ENCODE measurements around the gene USP4. TPM values are rescaled to one million over a fixed set of nuclear protein-coding genes. Genes with fewer than 3 reads are reported as not detected.
"Not testable (repeated sequence)": the region's sequence is repeated elsewhere in the genome, so short reads cannot be mapped to it uniquely, and the experiment has no call there.

USP4 gene, protein sequence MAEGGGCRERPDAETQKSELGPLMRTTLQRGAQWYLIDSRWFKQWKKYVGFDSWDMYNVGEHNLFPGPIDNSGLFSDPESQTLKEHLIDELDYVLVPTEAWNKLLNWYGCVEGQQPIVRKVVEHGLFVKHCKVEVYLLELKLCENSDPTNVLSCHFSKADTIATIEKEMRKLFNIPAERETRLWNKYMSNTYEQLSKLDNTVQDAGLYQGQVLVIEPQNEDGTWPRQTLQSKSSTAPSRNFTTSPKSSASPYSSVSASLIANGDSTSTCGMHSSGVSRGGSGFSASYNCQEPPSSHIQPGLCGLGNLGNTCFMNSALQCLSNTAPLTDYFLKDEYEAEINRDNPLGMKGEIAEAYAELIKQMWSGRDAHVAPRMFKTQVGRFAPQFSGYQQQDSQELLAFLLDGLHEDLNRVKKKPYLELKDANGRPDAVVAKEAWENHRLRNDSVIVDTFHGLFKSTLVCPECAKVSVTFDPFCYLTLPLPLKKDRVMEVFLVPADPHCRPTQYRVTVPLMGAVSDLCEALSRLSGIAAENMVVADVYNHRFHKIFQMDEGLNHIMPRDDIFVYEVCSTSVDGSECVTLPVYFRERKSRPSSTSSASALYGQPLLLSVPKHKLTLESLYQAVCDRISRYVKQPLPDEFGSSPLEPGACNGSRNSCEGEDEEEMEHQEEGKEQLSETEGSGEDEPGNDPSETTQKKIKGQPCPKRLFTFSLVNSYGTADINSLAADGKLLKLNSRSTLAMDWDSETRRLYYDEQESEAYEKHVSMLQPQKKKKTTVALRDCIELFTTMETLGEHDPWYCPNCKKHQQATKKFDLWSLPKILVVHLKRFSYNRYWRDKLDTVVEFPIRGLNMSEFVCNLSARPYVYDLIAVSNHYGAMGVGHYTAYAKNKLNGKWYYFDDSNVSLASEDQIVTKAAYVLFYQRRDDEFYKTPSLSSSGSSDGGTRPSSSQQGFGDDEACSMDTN
- 42.9 TPM for polyA plus RNA-seq (2013, experiment 1 of 2; ENCODE audit: insufficient read length)
- polyA plus RNA-seq (2013, experiment 2 of 2; ENCODE audit: insufficient read length), result 44.2 TPM

DNA sequence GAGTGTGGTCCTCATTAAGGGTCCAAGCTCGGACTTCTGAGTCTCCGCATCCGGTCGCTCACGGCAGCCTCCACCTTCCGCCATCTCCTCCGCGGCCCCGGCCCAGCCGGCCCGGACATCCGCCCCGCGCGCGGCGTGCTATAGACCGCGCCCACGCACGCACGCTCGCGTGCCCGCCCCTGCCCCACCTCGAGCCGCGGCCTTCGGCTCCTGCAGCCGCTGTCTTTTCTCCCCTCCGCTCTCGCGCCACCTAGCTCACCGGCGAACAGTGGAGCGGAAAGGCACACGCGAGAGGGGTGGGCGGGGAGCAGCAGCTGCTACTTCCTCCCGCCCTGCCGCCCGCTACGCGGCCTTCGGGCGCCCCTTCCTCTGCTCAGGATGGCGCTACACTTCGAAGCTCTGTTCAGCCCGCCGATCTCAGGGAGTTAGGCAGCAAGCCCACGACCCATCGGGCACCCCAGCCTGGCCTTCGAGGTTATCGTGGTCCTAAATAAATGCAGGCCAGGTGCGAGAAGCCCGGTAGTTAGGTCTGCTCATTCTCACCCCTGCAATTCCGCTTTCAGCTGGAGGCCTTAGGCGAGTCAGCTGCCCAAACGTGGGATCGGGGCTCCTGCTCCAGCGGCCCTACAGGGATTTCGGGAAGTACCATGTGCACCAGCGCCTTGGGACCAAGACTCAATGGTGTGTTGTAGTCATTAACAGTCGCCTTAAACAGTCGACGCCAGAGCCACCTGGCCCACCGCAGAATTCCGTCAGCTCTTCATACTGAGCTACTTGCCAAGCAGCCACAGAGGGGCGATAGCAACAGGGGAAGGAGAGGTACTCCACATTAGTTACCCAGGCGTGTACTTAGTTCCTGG lies at the start of gene USP4:
TSS of gene USP4 (minus strand) at position 113 of the 860 bp plus-strand sequence. CDS start at position 84, 29 bp downstream.
- peak; percentile 86 for DNase-seq

DNA sequence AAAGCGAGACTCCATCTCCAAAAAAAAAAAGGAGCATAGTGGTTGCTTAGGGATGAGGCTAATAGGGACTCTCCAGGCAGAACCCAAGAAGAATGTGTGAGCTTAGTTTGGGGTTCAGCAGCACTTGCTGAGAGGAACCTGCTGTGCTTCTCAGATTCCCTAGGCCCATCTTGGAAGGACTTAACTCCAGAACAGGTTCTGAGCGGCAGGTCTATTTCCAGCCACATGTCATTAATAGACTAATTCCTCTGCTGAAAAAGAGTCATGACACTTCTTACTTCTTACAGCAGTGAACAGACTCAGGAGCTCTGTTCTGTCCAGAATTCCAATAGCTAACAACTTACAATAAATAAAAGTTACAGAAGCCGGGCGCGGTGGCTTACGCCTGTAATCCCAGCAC lies 49.4 kb upstream of the USP4 start:
- no peak for DNase-seq

DNA sequence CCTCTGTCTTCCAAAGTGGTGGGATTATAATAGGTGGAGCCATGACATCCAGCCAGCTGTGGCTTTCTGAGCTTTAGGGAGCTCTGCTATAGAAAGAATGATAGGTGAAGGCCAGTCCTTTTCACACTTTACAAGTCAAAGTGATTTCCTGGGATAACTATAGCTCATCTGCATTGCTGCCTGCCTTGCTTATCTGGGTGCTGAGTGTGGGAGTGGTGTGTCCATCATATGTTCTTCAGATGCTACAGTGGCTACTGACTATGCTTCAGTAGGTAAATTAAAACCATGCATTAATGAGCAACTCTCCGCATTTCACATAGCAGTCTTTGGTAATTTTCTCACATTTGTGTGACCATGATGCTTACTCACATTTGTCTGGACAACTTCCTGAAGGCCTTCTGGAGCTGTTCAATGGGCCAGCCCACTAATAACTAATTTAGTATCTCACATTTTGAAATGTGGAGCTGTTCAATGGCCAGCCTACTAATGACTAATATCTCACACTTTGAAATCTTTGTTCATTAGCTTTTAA lies 48.5 kb upstream of the USP4 start:
- DNase-seq, result no peak

DNA sequence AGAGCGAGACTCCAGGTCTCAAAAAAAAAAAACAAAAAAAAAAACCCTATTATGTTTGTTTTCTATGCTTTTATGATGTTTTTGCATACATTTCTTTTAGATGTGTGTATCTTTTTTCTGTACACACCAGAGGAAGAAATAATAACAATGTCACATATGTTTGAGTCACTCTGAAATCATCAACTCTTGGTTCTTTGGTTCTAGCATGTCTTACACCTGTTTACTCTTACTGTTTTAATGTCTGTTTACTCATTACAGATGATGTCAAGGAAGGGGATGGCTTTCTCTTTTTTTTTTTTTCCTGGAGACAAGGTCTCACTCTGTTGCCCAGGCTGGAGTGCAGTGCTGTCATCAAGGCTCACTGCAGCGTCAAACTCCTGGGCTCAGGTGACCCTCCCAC lies 47.9 kb upstream of the USP4 start:
- no peak for DNase-seq

DNA sequence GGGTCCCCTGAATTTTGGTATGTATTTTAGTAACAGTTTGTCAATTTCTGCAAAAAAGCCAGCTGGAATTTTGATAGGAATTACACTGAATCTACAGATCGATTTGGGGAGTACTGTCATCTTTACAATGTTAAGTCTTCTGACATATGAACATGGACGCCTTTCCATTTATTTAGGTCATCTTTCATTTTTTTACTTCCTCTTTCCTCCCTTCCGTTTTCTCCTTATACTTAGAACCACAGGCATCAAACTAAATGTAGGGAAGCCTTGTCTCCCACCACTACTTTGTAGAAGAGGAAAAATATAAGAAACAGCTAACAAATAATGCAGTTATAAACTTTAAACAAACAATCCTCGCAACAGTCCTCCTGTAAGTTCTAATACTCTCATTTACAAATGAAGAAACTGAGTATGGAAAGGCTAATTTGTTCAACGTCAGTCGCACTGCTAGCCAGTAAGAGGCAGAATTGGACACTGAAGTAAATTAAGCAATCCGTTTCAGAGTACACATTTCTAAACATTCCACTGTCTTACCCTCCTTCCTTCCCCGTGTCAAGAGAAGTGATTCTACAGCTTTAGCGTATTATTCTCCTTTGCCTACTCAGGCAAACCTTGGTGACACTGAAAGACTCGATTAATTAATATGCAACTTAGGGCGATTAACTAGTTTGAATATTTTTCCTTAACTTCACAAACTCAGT lies 46.4 kb upstream of the USP4 start:
- DNase-seq, result no peak

DNA sequence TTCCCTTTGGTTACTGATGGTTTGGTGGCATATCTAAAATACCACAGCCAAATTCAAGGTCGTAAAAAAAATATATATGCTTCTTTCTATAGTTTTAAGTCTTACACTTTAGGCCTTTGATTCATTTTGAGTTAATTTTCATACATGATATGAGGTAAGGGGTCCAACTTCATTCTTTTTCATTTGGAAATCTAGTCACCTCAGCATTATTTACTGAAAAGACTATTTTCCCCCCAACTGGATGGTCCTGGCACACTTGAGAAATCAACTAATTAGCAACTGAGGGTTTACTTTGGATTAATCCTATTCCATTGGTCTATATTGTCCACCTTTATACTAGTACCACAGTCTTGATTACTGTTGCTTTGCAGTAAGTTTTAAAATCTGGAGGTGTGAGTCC lies 45.8 kb upstream of the USP4 start:
- DNase-seq, result no peak

DNA sequence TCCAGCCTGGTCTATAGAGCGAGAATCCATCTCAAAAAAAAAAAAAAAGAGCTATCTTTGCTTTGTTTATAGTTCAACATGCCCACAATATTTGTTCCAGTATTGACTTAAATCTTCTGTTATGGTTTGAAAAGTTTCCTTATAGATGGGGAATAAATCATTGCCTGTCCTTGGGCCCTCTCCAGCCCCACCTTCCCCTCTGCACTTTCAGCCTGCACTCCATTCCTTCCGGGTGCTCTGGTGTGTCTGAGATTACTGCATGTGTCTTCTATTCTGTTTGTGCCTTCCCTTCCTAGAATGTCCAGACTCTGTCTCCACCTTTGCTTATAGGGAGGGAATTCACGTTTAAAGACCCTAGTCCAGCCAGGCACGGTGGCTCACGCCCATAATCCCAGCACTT lies 43.5 kb upstream of the USP4 start:
- DNase-seq, result no peak

DNA sequence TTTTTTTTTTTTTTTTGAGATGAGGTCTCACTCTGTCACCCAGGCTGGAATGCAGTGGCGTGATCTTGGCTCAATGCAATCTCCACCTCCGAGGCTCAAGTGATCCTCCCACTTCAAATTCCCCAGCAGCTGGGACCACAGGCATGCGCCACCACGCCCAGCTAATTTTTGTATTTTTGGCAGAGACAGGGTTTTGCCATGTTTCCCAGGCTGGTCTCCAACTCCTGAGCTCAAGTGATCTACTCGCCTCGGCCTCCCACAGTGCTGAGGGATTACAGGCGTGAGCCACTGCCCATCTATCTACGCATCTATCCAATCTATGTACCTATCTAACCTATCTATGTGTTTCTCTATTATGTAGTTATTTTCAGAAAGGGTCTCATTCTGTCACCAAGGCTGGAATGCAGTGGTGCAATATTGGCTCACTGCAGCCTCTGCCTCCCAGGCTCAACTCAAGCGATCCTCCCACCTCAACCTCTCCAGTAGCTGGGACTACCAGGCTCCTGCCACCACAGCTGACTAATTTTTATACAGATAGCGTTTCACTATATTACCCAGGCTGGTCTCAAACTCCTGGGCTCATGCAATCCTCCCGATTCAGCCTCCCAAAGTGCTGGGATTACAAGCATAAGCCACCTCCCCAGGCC lies 38.5 kb upstream of the USP4 start:
- peak; percentile 95 for DNase-seq

DNA sequence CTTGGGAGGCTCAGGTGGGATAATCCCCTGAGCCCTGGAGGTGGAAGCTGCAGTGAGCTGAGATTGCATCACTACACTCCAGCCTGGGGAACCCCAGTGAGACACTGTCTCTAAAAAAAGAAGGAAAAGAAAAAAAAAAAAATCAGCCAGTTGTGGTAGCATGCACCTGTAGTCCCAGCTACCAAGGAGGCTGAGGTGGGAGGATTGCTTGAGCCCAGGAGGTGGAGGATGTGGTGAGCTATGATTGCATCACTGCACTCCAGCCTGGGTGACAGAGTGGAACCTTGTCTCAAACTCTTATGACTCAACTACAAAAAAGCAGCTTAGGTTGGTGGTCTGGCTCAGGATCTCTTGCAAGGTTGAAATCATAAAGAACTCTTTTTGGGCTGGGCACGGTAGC lies 37.6 kb upstream of the USP4 start:
- DNase-seq, result peak; percentile 58

DNA sequence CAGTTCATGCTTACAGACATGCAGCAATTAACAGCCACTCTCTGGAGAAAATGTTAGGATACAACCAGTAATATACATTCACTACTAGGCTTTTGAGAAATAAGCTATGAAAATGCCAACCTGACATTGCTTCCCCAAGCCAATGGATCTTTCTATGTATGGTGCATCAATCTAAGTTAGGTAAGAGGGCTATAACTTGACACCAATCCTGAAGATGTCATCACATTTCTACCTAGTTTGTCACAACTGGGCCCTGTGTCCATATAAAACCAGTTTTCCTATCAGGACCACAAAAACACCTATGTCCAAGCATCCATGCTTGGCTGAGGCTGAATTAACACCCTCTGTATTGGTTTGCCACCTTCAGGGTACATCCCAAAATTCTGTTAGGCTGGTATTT lies 32.1 kb upstream of the USP4 start:
- no peak for DNase-seq

DNA sequence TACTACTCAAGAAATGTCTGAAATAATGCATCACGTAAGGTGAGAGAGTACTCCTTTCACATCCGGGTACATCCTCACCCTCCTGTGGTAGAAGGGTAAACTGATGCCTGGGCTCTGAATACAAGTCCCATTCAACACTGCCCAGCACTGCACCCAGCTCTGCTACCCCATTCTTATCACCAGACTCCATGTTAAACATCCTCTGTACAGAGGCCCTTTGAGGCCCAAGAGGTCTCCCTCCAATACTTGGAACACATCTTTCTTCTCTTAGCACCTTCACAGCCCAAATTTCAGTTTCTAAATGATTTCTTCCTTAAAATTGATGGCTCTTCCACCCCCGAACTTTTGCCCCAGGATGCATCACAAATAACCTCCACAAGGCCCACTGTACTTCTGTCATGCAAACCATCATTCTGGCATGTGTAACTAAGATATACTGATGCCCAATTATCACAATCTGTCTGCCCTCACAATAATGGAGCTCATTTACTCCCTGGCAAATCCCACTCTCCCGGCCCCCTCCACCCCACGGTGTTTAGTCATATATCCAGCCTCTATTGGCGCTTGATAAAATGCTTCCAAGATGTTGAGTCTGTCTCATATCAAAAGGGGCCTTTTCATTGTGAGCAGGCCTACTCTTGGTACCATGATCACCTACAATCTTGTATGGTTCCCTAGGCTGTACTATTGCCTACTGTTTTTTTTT lies 30.9 kb upstream of the USP4 start:
- no peak for DNase-seq

DNA sequence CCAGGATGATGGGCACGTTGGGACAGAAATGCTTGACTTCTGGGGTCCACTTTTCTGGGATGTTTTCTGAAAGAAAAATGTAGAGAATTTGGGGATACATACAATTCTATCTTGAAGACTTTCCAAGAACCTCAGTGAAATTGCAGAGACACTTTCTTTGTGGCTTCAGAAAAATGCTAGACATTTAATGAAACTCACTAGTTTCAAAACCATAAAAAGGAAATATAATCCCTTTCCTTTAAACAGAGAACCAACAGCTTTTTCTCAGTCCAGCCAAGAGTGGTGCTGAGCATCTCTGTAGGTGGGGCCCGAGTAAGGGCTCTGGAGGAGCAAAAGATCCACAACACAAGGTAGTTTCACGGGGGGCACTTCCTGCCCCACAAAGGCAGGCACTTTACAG lies 22.7 kb upstream of the USP4 start:
- peak; percentile 71 for DNase-seq

DNA sequence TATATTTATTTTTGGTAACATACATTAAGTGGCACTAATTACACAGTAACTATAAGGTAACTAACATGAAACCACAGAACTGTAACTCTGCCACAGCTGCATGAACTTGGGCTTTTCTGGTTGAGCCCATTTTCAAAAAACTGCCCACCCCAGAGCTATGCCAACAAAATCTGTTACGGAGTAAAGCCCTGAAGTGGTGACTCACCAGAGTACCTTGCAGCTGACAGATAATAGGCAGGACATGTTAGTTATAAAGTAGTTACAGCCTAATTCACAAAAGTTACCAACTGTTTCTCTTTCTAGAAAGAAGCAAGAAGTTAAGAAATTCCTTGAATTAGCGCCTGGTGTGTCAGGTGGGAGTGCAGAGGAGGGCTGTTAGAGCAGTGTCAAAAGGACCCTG lies 19.8 kb upstream of the USP4 start:
- peak; percentile 20 for DNase-seq

DNA sequence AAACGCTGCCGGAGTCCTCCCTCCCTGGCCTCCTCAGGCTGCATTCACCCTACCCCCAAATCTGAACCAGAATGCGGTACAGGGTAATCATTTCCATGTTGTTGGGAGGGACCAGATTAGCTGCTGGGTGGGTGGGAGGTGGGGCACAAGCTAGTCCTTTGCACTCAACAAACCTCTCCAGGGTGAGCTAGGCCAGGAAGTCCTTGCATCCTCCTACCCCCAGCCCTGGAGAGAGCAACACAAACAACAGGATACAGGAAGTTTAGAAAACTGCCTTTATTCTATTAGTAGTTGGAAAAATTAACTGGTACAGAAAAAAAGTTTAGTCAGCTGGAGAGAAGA lies 19.0 kb upstream of the USP4 start:
- no peak for DNase-seq

DNA sequence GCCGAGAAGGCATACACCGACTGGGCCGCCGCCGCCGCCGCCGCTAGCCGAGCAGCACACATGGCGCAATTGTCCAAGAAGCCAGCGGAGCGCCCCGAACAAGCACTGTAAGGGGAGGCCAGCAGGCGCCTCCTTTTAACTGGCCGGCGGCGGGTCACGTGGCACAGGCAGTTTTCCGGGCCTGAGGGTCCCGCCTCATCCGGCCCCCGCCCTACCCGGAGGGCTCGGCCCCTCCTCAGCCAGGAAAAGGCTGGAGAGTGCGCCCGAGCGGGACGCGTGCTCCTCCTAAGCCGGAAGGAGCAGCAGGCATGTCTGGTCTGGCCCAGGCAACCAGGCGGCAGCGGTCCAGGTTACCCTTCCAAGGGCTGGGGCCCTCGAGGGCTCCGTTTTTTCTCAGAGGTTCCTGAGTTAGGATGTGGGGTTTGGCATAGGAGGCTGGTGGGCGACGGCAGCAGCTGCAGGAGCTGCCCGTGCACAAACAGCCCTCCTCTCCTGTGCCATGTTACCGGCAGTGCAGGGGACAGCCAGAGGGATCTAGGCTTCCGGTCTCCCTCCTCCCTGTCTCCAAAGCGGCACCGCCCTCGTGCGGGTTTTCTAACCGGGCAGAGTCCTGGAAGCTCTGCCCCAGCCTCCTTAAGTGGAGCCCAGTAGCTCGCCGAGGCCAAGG lies 18.5 kb upstream of the USP4 start, which contains the start of gene GPX1:
TSS of gene GPX1 (minus strand) at position 137 of the 667 bp plus-strand sequence. CDS start at position 62, 75 bp downstream.
- DNase-seq, result peak; percentile 96

DNA sequence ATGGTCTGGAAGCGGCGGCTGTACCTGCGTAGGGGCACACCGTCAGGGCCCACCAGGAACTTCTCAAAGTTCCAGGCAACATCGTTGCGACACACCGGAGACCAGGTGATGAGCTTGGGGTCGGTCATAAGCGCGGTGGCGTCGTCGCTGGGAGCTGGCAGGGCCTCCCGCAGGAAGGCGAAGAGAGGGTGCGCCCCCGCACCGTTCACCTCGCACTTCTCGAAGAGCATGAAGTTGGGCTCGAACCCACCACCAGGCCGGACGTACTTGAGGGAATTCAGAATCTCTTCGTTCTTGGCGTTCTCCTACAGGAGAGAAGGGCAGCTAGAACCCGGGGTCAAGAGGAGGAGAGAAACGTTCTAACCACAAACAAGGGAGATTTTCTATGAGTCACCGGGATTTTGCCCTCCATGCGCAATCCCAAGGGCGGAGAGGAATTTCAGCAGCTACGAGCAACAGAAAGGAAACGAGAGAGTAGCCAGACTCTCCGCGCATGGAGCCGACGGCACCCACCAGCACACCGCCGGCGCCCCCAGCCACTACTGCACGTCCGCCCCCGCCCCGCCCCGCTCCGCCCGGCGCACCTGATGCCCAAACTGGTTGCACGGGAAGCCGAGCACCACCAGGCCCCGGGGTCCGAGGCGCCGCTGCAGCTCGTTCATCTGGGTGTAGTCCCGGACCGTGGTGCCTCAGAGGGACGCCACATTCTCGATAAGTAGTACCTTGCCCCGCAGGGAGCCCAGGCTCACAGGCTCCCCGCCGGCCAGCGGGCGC lies 17.8 kb upstream of the USP4 start:
- peak; percentile 93 for DNase-seq

DNA sequence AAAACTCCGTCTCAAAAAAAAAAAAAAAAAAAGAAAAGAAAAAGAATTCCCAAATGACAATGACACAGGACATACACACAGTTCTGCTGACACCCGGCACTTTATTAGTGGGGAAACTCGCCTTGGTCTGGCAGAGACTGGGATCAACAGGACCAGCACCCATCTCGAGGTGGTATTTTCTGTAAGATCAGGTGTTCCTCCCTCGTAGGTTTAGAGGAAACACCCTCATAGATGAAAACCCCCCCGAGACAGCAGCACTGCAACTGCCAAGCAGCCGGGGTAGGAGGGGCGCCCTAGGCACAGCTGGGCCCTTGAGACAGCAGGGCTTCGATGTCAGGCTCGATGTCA lies 17.2 kb upstream of the USP4 start:
- not testable (repeated sequence) for DNase-seq

DNA sequence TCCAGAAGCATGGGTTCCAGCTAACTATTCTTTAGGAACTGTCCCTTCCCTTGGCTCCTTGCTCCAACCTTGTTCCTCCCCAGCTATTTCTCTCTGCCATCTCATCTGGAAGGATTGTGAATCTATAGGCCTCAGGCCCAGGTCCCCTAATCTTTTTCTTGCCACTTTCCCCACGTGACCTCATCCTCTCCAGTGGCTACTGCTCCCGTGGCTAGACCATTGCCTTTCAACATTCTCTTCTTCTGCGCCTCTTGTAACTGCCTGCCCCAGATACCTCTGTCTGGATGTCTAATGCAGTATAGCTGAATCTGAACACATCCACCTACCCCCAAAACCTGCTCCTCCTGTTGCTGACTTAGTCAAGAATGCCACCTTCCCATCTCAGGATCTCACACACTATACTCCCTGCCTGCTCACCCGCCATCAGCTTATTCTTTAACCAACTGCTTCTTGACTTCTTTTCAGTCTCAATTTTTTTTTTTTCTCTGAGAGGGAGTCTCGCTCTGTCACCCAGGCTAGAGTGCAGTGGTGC lies 13.1 kb upstream of the USP4 start:
- peak; percentile 14 for DNase-seq

DNA sequence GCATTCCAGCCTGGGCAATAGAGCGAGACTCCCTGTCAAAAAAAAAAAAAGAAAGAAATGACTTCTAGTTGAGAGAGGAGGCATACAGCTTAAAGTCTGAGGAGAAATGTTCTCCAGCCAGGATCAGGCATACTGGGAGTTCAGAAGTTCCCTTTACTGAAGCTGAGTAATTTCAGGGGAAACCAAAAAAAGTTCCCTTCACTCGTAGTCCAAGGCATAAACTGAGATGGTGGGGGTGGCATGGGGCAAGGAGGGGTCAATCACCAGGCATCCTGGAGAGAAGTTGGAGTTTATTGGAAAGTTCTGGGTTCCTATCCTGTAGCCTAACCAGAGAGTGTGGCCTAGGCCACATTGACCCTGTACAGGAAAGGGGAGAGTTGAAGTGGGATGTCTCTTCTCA lies 12.4 kb upstream of the USP4 start:
- no peak for DNase-seq

All from fibroblast of skin of scalp (primary cell).